Measurements from ENCODE around the gene CFAP46. TPM values are rescaled to one million over a fixed set of nuclear protein-coding genes. Genes with fewer than 3 reads are reported as not detected.
A peak's percentile ranks its signal among the peaks of the same experiment; 100 is the strongest.

CFAP46 gene
- total RNA-seq, 2 donors from 2014 or later, result not detected

- no peak overlapping the region for H3K4me3 Mint-ChIP-seq
- no peaks in the 10 kb centered on the region for H3K9me3 ChIP-seq (ENCODE audit: control insufficient read depth, low read length, poor library complexity, severe bottlenecking)
- peaks cover 42% of the 10 kb centered on the region for H3K27me3 Mint-ChIP-seq
- peaks cover 2% of the 10 kb centered on the region for H3K4me1 Mint-ChIP-seq
- DNase-seq (peak in 1 of 3 donors; percentile 3), ATAC-seq (no peak)
- no peaks in the 10 kb centered on the region for H3K36me3 Mint-ChIP-seq (ENCODE audit: low read depth)
- H3K27ac Mint-ChIP-seq, result no peak overlapping the region
Measured at GRCh38 chr10:132867801-132868644, 74.3 kb downstream of the CFAP46 start.

DNA sequence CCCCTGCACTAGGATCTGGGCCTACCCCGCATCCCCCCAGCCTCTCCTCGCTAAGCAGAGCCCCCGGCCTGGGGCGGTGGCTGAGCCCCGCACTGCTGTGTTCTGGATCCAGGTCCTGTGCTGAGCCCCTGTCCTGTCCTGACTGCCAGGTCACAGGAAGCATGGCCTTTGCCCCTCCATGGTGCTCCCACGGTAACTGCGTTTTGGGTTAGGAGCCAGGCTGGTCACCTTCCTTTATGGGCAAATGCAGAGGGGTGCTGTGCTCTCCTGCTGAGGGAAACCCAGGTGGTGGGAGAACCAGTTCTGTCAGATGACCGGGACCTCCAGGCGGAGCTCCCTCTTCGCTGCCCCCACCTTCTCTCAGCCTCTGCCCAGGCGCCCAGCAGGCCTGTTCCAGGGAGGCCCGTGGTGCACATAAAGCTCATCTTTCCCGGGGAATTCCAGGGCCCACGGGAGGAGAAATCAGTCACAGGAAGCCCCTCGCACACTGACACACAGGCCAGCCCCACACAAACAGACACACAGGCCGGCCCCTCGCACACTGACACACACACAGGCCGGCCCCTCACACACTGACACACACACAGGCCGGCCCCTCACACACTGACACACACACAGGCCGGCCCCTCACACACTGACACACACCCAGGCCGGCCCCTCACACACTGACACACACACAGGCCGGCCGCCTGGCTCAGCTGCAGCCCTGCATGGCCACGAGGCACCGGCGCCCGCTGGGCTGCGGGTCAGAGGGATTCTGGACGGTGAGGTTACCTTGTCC is 75.6 kb downstream of the CFAP46 start:
- ATAC-seq, result no peak
- peak in 1 of 3 donors; percentile 7 for DNase-seq
- no peak overlapping the region for H3K4me3 Mint-ChIP-seq

GRCh38 chr10:132865851-132866600 is 76.3 kb downstream of the CFAP46 start:
- Mint-ChIP-seq H3K4me3 (no peak overlapping the region), H3K4me1 (peaks cover 2% of the 10 kb centered on the region), H3K27me3 (peaks cover 31% of the 10 kb centered on the region), H3K27ac (no peak overlapping the region), H3K36me3 (ENCODE audit: low read depth) (no peaks in the 10 kb centered on the region)
- DNase-seq, result peak; percentile 2 to 5 (median 2)
- no peaks in the 10 kb centered on the region for H3K9me3 ChIP-seq (ENCODE audit: control insufficient read depth, low read length, poor library complexity, severe bottlenecking)
- ATAC-seq, result no peak

More for the DNA sequence above, 75.6 kb downstream of the CFAP46 start:
- Mint-ChIP-seq H3K27ac (no peak overlapping the region), H3K27me3 (peaks cover 37% of the 10 kb centered on the region), H3K36me3 (ENCODE audit: low read depth) (no peaks in the 10 kb centered on the region), H3K4me1 (peaks cover 2% of the 10 kb centered on the region)
- H3K9me3 ChIP-seq (ENCODE audit: control insufficient read depth, low read length, poor library complexity, severe bottlenecking), result no peaks in the 10 kb centered on the region

GRCh38 chr10:132865171-132865631 is 77.2 kb downstream of the CFAP46 start:
- Mint-ChIP-seq H3K27me3 (peaks cover 36% of the 10 kb centered on the region), H3K36me3 (ENCODE audit: low read depth) (no peaks in the 10 kb centered on the region), H3K4me1 (peaks cover 4% of the 10 kb centered on the region), H3K27ac (no peak overlapping the region), H3K4me3 (no peak overlapping the region)
- DNase-seq (peak in 2 of 3 donors; percentile 0 to 4), ATAC-seq (no peak)
- H3K9me3 ChIP-seq (ENCODE audit: control insufficient read depth, low read length, poor library complexity, severe bottlenecking), result no peaks in the 10 kb centered on the region

GRCh38 chr10:132862485-132863420 is 79.6 kb downstream of the CFAP46 start:
- DNase-seq, result peak in 1 of 3 donors; percentile 3
- Mint-ChIP-seq H3K27me3 (peaks cover 41% of the 10 kb centered on the region), H3K4me3 (peak overlapping the region; percentile 19), H3K4me1 (peaks cover 4% of the 10 kb centered on the region), H3K36me3 (ENCODE audit: low read depth) (no peaks in the 10 kb centered on the region), H3K27ac (no peak overlapping the region)
- ATAC-seq, result no peak
- no peaks in the 10 kb centered on the region for H3K9me3 ChIP-seq (ENCODE audit: control insufficient read depth, low read length, poor library complexity, severe bottlenecking)

GRCh38 chr10:132861884-132862461 is 80.4 kb downstream of the CFAP46 start:
- no peak overlapping the region for H3K27ac Mint-ChIP-seq
- H3K9me3 ChIP-seq (ENCODE audit: control insufficient read depth, low read length, poor library complexity, severe bottlenecking), result no peaks in the 10 kb centered on the region
- ATAC-seq, result no peak
- no peak for DNase-seq
- H3K4me1 Mint-ChIP-seq, result peaks cover 4% of the 10 kb centered on the region
- no peaks in the 10 kb centered on the region for H3K36me3 Mint-ChIP-seq (ENCODE audit: low read depth)
- peak overlapping the region; percentile 33 for H3K4me3 Mint-ChIP-seq
- H3K27me3 Mint-ChIP-seq, result peaks cover 41% of the 10 kb centered on the region

GRCh38 chr10:132861116-132861691 is 81.2 kb downstream of the CFAP46 start:
- no peak for ATAC-seq
- H3K9me3 ChIP-seq (ENCODE audit: control insufficient read depth, low read length, poor library complexity, severe bottlenecking), result no peaks in the 10 kb centered on the region
- Mint-ChIP-seq H3K4me1 (peaks cover 4% of the 10 kb centered on the region), H3K27me3 (peaks cover 41% of the 10 kb centered on the region), H3K27ac (no peak overlapping the region), H3K36me3 (ENCODE audit: low read depth) (no peaks in the 10 kb centered on the region), H3K4me3 (no peak overlapping the region)
- DNase-seq, result no peak

DNA sequence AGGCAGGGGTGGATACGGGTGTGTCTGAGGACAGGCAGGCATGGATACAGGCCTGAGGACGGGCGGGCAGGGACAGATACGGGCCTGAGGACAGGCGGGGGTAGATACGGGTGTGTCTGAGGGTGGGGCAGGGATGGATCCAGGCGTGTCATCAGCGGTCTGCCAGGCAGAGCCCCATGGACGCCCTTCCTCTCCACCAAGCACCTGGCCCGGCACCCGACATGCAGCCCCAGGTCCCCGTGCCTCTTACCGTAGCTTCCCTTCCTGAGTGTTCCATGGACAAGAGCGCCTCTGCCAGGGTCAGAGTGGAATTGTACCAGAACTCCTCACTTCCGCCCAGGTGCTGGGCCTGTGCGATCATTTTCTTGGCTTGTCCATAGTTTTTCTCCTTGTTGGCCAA is 81.8 kb downstream of the CFAP46 start:
- Mint-ChIP-seq H3K27ac (no peak overlapping the region), H3K4me1 (peaks cover 4% of the 10 kb centered on the region)
- no peak for ATAC-seq

DNA sequence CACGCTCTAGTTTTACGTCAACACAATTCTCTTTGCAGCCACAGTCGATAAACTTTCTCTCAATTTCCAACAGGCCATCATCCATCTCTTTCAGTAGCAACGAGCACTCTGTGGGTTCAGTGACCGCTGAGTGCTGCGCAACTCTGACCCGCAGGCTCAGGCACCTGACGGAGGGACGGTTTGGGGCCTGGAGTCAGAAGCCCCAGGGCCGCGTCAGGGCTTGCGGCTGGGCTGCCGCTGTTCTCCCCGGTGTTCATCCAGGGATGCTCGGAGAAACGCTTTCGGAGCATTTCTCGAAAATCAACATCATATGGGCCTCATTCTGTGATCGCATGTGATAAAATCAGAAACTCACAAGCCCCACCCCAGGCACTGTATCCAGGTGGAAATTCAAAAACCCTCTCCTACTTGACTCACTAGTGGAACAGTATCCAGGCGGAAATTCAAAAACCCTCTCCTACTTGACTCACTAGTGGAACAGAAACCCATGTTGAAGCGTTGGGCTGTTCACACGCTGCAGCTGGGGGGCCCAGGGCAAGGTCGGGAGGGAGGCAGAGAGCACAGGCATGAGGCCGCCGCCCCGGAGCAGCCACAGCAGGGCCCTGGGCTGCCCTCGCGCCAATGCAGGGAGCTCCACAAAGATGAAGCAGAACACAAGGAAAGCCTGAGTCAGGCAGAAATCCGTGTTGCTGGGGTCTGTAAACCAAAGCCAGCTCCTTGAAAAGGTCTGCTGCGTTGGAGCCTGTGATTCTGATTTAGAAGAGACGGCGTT is 83.1 kb downstream of the CFAP46 start:
- Mint-ChIP-seq H3K4me1 (peaks cover 4% of the 10 kb centered on the region), H3K4me3 (no peak overlapping the region), H3K36me3 (ENCODE audit: low read depth) (no peaks in the 10 kb centered on the region), H3K27ac (no peak overlapping the region), H3K27me3 (peaks cover 45% of the 10 kb centered on the region)
- DNase-seq (peak in 1 of 3 donors; percentile 3), ATAC-seq (no peak)
- no peaks in the 10 kb centered on the region for H3K9me3 ChIP-seq (ENCODE audit: control insufficient read depth, low read length, poor library complexity, severe bottlenecking)

More for the DNA sequence above, 81.8 kb downstream of the CFAP46 start:
- Mint-ChIP-seq H3K27me3 (peaks cover 47% of the 10 kb centered on the region), H3K36me3 (ENCODE audit: low read depth) (no peaks in the 10 kb centered on the region), H3K4me3 (no peak overlapping the region)
- H3K9me3 ChIP-seq (ENCODE audit: control insufficient read depth, low read length, poor library complexity, severe bottlenecking), result no peaks in the 10 kb centered on the region
- DNase-seq, result peak in 1 of 3 donors; percentile 2

DNA sequence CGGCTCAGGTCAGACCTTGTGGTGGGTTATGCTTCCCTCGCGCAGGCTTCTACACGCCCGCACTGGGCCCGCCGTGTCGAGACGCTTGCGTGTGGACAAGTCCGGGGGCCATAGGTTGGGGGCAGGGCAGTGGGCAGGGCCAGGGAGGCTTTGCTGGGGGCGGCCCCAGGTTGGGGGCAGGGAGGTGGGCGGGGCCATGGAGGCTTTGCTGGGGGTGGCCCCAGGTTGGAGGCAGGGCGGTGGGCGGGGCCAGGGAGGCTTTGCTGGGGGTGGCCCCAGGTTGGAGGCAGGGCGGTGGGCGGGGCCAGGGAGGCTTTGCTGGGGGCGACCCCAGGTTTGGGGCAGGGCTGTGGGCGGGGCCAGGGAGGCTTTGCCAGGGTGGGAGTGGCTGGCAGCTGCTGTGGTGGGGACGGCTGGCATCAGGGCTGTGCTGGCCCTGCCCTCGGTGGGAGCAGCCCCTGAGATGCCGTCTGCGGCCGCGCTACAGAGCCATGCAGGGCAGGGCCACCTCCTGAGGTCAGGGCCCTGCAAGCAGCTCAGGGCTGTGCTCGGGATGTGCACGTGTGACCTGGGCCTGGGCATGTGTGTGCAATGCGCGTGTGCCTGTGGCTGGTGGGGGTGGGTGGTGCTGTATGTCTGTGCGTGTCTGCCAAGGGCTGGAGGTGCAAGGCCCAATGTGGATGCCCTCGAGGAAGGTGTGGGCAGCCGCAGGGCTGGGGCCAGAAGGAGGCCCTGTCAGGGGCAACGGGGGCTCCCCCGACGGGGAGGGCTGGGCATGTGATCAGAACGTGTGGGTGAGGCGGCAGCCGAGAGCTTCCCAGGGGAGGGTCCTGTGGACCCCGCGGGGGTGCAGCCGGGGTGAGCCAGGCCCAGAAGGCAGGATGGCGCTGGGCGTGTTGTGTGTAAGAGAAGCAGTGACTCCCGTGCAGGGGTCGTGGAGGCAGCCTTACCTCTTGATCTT is 84.0 kb downstream of the CFAP46 start:
- peaks cover 45% of the 10 kb centered on the region for H3K27me3 Mint-ChIP-seq
- peak in 1 of 3 donors; percentile 1 for DNase-seq
- H3K4me1 Mint-ChIP-seq, result peaks cover 4% of the 10 kb centered on the region
- no peak overlapping the region for H3K4me3 Mint-ChIP-seq
- H3K27ac Mint-ChIP-seq, result no peak overlapping the region
- no peak for ATAC-seq
- H3K9me3 ChIP-seq (ENCODE audit: control insufficient read depth, low read length, poor library complexity, severe bottlenecking), result no peaks in the 10 kb centered on the region
- no peaks in the 10 kb centered on the region for H3K36me3 Mint-ChIP-seq (ENCODE audit: low read depth)

All from T-helper 17 cell (primary cell).